Glomerular endothelial cell (primary cell): ENCODE results near the gene SCFD2. TPM values are rescaled to one million over a fixed set of nuclear protein-coding genes. Genes with fewer than 3 reads are reported as not detected.

Experiments used
- DNase-seq: peaks from one replicate; pipeline ENCODE4 v3.0.0-alpha.2; 2011; ENCODE audit warnings: low read depth, low spot score; ENCODE audit errors: extremely low read depth
- total RNA-seq: library from RNA; depleted of rRNA; stranded (reverse); fragments of >200 nt; gene quantifications from 2 replicates; pipeline ENCODE4 v1.2.3, GENCODE V29; 2015

Gene SCFD2
- total RNA-seq, 1 donor from 2014 or later = 14.4 TPM

GRCh38 chr4:52968691-52969090 lies 397.2 kb downstream of the SCFD2 start:
- DNase-seq = no peak

GRCh38 chr4:52968241-52968640 lies 397.6 kb downstream of the SCFD2 start:
- no peak for DNase-seq

- no peak for DNase-seq
Observed at GRCh38 chr4:52966781-52967180, 399.1 kb downstream of the SCFD2 start.

GRCh38 chr4:52966172-52966571 lies 399.7 kb downstream of the SCFD2 start:
- DNase-seq = no peak

GRCh38 chr4:52964561-52965101 lies 401.2 kb downstream of the SCFD2 start:
- DNase-seq = no peak

- DNase-seq = no peak
Observed at GRCh38 chr4:52964011-52964410, 401.9 kb downstream of the SCFD2 start.

GRCh38 chr4:52962721-52963120 lies 403.1 kb downstream of the SCFD2 start:
- DNase-seq = no peak

GRCh38 chr4:52961666-52962412 lies 404.0 kb downstream of the SCFD2 start:
- DNase-seq = no peak

- DNase-seq = no peak
Observed at GRCh38 chr4:52959541-52959940, 406.3 kb downstream of the SCFD2 start.

- DNase-seq = no peak
Observed at GRCh38 chr4:52957835-52958631, 407.8 kb downstream of the SCFD2 start.

GRCh38 chr4:52957220-52957686 lies 408.6 kb downstream of the SCFD2 start:
- no peak for DNase-seq

GRCh38 chr4:52956691-52957090 lies 409.2 kb downstream of the SCFD2 start:
- DNase-seq = no peak

GRCh38 chr4:52954560-52955170 lies 411.2 kb downstream of the SCFD2 start:
- DNase-seq = no peak

GRCh38 chr4:52952540-52952939 lies 413.3 kb downstream of the SCFD2 start:
- DNase-seq = no peak

- no peak for DNase-seq
Observed at GRCh38 chr4:52951016-52951415, 414.8 kb downstream of the SCFD2 start.

GRCh38 chr4:52950226-52950625 lies 415.6 kb downstream of the SCFD2 start:
- no peak for DNase-seq

- no peak for DNase-seq
Observed at GRCh38 chr4:52949336-52949735, 416.5 kb downstream of the SCFD2 start.

GRCh38 chr4:52948057-52948423 lies 417.8 kb downstream of the SCFD2 start:
- DNase-seq = no peak

GRCh38 chr4:52947401-52948056 lies 418.3 kb downstream of the SCFD2 start:
- DNase-seq = no peak

GRCh38 chr4:52946855-52947254 lies 419.0 kb downstream of the SCFD2 start:
- no peak for DNase-seq

GRCh38 chr4:52945982-52946381 lies 419.9 kb downstream of the SCFD2 start:
- no peak for DNase-seq
